Measurements from ENCODE around the gene PTGES. TPM values are rescaled to one million over a fixed set of nuclear protein-coding genes. Genes with fewer than 3 reads are reported as not detected.

Gene PTGES
- polyA plus RNA-seq, 1 of the 3 experiments (the other 2 are of a cell fraction) = 5.2 TPM

- no peak for TF ChIP-seq NFIC (IDR thresholded peaks at IDR 0.05; ENCODE audit: borderline replicate concordance)
- TF ChIP-seq REST (IDR thresholded peaks at IDR 0.05; ENCODE audit: low read depth, low read length) = no peak
- TF ChIP-seq GABPA (IDR thresholded peaks at IDR 0.05; ENCODE audit: low read depth) = no peak
- TF ChIP-seq TCF12 (IDR thresholded peaks at IDR 0.05) = no peak
- no peak for TF ChIP-seq YY1 (IDR thresholded peaks at IDR 0.05; ENCODE audit: low read depth)
- TF ChIP-seq MEF2A (IDR thresholded peaks at IDR 0.05; ENCODE audit: borderline replicate concordance, low read depth) = no peak
- no peak for TF ChIP-seq IRF3 (IDR thresholded peaks at IDR 0.05; ENCODE audit: low read depth, low read length)
- no peak for TF ChIP-seq FOSL2 (IDR thresholded peaks at IDR 0.05; ENCODE audit: borderline replicate concordance, low read depth)
- TF ChIP-seq FOXM1 (IDR thresholded peaks at IDR 0.05; ENCODE audit: low read depth) = no peak
Observed at GRCh38 chr9:129732100-129732499, 20.7 kb downstream of the PTGES start (continued).

GRCh38 chr9:129731477-129732085 lies 21.3 kb downstream of the PTGES start:
- Histone ChIP-seq H3K4me1 (ENCODE audit: control insufficient read depth in 1 of 2, insufficient read depth in 2 of 2, low read depth in 1 of 2, low read length in 1 of 2) (no peaks in the 10 kb centered on the region; a peak in 1 of 4 replicates), H3K9me3 (no peaks in the 10 kb centered on the region), H3K4me2 (no peak overlapping the region), H3K9me2 (no peaks in the 10 kb centered on the region), H3K4me3 (ENCODE audit: low read depth in 2 of 2, low read length in 1 of 2) (no peak overlapping the region), H2AFZ (ENCODE audit: low read depth) (no peak overlapping the region), H4K20me1 (ENCODE audit: insufficient read depth) (no peaks in the 10 kb centered on the region), H3F3A (replicated peaks; ENCODE audit: insufficient read depth) (no peaks in the 10 kb centered on the region), H3K27ac (ENCODE audit: low read depth in 2 of 2, low read length in 1 of 2) (no peak overlapping the region), H3K9ac (no peak overlapping the region), H3K79me2 (ENCODE audit: insufficient read depth) (no peaks in the 10 kb centered on the region), H3K27me3 (ENCODE audit: insufficient read depth) (0 out of 2 replicates have a peak, but pooled peaks cover 3% of the 10 kb centered on the region), H3K36me3 (replicated peaks in 1 of 2; ENCODE audit: control insufficient read depth in 1 of 2, insufficient read depth in 2 of 2, low read length in 1 of 2) (no peaks in the 10 kb centered on the region)
- ChIA-PET CTCF (interaction anchor here (0.6 kb wide), 1 partner anchor 45 kb away, joined by 3 read pairs; no protein-coding TSS in a partner anchor), POLR2A (no interaction called here)
- TF ChIP-seq EZH2phosphoT487 (IDR thresholded peaks at IDR 0.05; ENCODE audit: borderline replicate concordance, low read depth) = no peak
- TF ChIP-seq GABPA (IDR thresholded peaks at IDR 0.05; ENCODE audit: low read depth) = no peak
- no peak for TF ChIP-seq RAD21 (IDR thresholded peaks at IDR 0.05; ENCODE audit: low read length)
- TF ChIP-seq ELF1 (IDR thresholded peaks at IDR 0.05) = no peak
- no peak for TF ChIP-seq MAX (IDR thresholded peaks at IDR 0.05; ENCODE audit: low read depth)
- TF ChIP-seq RFX5 (IDR thresholded peaks at IDR 0.05; ENCODE audit: low read length) = no peak
- TF ChIP-seq NRF1 (IDR thresholded peaks at IDR 0.05; ENCODE audit: low read depth, low read length) = no peak
- no peak for TF ChIP-seq RCOR1 (IDR thresholded peaks at IDR 0.05; ENCODE audit: low read length)
- no peak for TF ChIP-seq EP300 (IDR thresholded peaks at IDR 0.05; ENCODE audit: borderline replicate concordance in 1 of 2, low read depth in 1 of 2, low read length in 1 of 2)
- TF ChIP-seq PBX3 (IDR thresholded peaks at IDR 0.05) = no peak
- WGBS (ENCODE audit: low lambda C conversion rate) = 61% methylated on average over 6 of the region's 6 CpGs
- DNase-seq = no peak

All from SK-N-SH (cell line).